NCI-H1436 treated with DMSO at 0.1 percent for 48 hours (cell line): ENCODE measurements around the gene PPP4R3B.
"Not testable (repeated sequence)": the region's sequence is repeated elsewhere in the genome, so short reads cannot be mapped to it uniquely, and the experiment has no call there.

Experiments
- DNase-seq: peaks from one replicate; lab custom pipeline; 2025; lab: John Stamatoyannopoulos, UW

PPP4R3B gene

GRCh38 chr2:55617175-55618024, at the start of gene PPP4R3B:
Gene PPP4R3B (minus strand): TSS chr2:55617622. CDS start chr2:55617285, 337 bp downstream.
- DNase-seq: peak; percentile 94

- no peak for DNase-seq
Observed at GRCh38 chr2:55653255-55653654, 35.8 kb upstream of the PPP4R3B start.

GRCh38 chr2:55649211-55649610, 31.8 kb upstream of the PPP4R3B start:
- DNase-seq: no peak

- DNase-seq: no peak
Observed at GRCh38 chr2:55636831-55637230, 19.4 kb upstream of the PPP4R3B start.

DNA sequence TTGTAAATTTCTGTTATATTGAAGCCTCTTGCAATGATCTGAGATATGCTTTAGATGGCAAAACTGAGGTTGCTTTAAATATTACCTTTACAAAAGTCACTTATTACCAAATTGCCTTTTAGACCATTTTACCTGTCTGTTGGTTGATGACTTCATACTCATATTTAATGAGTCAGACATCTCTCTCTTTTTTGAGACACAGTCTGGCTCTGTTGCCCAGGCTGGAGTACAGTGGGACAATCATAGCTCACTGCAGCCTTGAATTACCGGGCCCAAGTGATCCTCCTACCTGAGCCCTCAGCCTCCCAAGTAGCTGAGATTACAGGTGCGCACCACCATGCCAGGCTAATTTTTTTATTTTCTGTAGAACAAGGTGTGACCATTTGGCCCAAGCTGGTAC, 11.5 kb upstream of the PPP4R3B start:
- no peak for DNase-seq

DNA sequence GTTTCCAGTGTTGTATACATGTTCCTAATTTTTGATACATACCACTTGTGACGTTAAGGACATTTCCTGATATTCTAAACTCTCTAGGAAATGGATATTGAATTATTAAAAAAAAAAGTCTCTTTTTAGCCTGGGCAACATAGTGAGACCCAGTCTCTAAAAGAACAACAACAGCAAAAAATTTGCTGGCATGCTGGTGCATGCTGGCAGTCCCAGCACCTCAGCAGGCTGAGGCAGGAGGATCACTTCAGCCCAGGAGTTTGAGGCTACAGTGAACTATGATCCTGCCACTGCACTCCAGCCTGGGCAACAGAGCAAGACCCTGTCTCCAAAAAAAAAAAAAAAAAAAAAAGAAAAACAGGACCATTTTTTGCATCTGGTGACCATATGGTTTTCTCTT, 10.5 kb upstream of the PPP4R3B start:
- no peak for DNase-seq

- no peak for DNase-seq
Observed at GRCh38 chr2:55621802-55622201, 4.4 kb upstream of the PPP4R3B start.

DNA sequence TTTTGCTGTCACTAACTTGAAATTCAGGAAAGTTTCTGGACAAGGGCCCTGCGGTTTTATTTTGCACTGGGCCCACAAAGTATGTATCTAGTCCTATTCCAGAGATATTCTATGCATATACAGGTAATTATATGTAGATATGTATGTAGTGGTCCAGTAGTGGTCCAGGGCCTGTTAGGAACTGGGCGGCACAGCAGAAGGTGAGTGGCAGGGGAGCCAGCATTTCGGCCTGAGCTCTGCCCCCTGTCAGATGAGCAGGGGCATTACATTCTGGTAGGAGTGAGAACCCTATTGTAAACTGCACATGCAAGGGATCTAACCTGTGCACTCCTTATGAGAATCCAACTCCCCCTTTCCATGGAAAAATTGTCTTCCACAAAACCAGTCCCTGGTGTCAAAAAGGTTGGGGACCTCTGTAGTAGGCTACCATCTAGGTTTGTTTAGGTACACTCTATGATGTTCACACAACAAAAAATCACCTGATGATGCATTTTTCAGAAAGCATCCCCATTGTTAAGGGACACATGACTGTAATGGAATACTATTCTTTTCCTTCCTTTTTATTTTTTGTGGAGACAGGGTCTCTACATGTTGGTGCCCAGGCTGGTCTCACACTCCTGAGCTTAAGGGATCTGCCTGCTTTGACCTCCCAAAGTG, 2.8 kb upstream of the PPP4R3B start:
- no peak for DNase-seq

- peak; percentile 41 for DNase-seq
Observed at GRCh38 chr2:55618275-55619055, 1.0 kb upstream of the PPP4R3B start.

- no peak for DNase-seq
Observed at GRCh38 chr2:55618025-55618274, 528 bp upstream of the PPP4R3B start.

DNA sequence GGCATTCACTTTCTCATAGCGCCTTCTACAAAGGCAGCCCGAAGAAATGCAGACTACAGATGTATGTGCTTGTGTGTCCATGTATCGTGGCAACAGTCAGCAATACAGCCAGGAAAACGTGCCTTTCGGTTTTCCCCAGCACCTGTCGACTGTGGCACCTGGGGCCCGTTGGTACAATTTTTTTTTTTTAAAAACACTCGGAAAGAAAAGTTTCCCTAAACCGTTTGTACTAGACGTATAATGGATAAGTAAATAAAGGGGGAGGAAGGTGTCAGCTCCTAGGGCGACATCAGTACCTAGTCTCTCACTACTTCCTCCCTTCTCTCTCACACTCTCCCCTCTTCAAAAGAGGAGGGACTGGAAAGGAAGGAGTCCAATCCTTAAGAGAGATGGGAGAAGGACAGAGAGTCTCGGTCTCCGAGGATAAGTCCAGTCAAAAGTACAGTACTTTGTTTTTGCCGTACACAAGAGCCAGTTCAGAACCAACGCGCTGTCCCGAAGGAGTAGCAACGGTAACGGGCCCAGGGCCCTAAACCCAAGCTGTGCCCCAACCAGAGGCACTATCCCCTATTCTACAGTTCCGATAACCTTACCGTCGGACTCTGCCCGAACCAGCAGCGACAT, 759 bp downstream of the PPP4R3B start:
- DNase-seq: no peak

- no peak for DNase-seq
Observed at GRCh38 chr2:55611997-55612396, 5.4 kb downstream of the PPP4R3B start.

- DNase-seq: no peak
Observed at GRCh38 chr2:55610954-55611743, 6.3 kb downstream of the PPP4R3B start.

GRCh38 chr2:55609938-55610578, 7.4 kb downstream of the PPP4R3B start:
- DNase-seq: no peak

DNA sequence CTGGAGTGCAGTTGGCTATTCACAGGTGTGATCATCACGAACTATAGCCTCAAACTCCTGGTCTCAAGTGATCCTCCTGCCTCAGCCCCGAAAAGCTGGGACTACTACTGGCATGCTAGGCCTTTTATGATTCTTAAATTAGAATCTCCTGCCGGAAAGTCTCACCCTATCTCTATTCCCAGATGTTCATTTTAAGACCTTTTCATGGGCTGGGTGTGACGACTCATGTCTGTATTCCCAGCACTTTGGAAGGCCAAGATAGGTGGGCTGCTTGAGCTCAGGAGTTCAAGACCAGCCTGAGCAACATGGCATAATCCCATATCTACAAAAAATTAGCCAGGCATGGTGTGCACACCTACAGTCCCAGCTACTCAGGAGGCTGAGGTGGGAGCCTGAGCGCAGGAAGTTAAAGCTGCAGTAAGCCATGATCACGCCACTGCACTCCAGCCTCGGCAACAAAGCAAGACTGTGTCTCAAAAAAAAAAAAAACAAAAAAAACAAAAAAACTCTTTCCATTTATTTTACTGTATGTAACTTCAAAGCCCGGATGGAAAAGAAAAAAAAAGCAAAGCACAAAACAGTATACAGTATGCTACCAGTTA, 8.1 kb downstream of the PPP4R3B start:
- no peak for DNase-seq

DNA sequence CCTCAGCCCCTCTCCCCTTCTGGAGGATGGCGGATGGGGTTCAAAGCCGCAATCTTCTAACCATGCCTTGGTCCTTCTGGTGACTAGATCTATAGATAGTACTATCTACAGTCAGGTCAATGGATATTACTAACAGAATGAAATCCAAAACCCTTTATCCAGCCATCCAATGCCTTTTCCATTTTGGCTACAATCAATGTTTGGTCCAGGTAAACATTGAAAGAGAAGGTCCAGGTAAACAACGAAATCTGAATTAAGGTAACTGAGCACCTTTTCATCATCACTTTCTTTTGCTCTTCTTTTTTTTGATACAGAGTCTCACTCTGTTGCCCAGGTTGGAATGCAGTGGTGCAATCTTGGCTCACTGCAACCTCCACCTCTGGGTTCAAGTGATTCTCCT, 9.7 kb downstream of the PPP4R3B start:
- no peak for DNase-seq

GRCh38 chr2:55604027-55604565, 13.3 kb downstream of the PPP4R3B start:
- no peak for DNase-seq

- no peak for DNase-seq
Observed at GRCh38 chr2:55601849-55602248, 15.6 kb downstream of the PPP4R3B start.

DNA sequence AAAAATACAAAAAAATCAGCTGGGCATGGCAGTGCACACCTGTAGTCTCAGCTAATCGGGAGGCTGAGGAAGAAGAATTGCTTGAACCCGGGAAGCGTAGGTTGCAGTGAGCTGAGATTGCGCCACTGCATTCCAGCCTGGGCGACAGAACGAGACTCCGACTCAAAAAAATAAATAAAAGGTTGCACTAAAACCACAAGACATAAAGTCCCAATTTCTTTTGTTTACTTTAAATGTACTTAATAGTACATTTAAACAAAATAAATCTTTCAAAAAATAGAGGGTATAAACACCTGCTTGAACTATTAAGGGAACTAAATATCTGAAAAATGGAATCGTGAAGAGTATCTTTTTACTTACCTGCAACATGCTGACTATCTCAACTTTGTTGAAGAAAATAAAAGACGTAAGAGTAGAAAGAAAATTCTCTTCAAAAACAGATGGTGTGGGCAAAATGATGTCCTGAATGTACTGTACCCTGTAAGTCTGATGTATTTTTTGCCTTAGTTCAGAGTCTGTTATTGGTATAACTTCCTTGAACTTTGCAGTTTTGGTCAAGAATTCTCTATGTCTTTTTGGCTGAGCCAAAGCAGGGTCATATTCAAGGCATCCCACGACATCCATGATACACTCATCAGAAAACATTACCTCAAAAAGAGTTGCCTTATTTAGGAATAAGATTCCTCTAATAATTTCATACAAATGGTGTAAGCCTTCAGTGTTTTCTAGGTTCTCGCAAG, 19.2 kb downstream of the PPP4R3B start:
- no peak for DNase-seq

DNA sequence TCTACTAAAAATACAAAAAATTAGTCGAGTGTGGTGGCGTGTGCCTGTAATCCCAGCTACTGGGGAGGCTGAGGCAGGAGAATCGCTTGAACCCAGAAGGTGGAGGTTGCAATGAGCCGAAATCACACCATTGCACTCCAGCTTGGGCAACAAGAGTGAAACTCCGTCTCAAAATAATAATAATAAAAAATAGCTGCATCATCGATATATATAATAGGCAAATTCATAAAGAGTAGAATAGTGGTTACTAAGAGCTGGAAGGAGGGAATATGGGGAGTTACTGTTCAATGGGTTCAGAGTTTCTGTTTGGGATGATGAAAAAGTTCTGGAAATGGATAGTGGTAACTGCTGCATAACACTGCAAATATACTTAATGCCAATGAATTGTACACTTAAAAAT, 20.6 kb downstream of the PPP4R3B start:
- DNase-seq: not testable (repeated sequence)
